Mucosa of stomach (tissue), 1 donor: ENCODE results near the gene LBR.

ENCODE experiments used
- H3K27me3 ChIP-seq: one replicate; pipeline ENCODE4 v1.7.0; 2013; ENCODE audit warnings: mild to moderate bottlenecking, low read length; ENCODE audit not compliant: control insufficient read depth, insufficient read depth
- H3K36me3 ChIP-seq: one replicate; pipeline ENCODE4 v1.7.0; 2013; ENCODE audit warnings: low read length; ENCODE audit not compliant: control insufficient read depth, insufficient read depth
- H3K4me1 ChIP-seq: one replicate; pipeline ENCODE4 v1.7.0; 2013; ENCODE audit warnings: mild to moderate bottlenecking, low read length; ENCODE audit not compliant: control insufficient read depth, insufficient read depth
- H3K4me3 ChIP-seq: one replicate; pipeline ENCODE4 v1.7.0; 2013; ENCODE audit warnings: low read length
- H3K9ac ChIP-seq: one replicate; pipeline ENCODE4 v1.7.0; 2013; ENCODE audit warnings: mild to moderate bottlenecking, low read length, moderate library complexity
- H3K9me3 ChIP-seq: one replicate; pipeline ENCODE4 v1.7.0; 2013; ENCODE audit warnings: mild to moderate bottlenecking, low read length, moderate library complexity; ENCODE audit not compliant: control insufficient read depth
- donor health status: Pancreatic carcinoma.

Gene LBR

DNA sequence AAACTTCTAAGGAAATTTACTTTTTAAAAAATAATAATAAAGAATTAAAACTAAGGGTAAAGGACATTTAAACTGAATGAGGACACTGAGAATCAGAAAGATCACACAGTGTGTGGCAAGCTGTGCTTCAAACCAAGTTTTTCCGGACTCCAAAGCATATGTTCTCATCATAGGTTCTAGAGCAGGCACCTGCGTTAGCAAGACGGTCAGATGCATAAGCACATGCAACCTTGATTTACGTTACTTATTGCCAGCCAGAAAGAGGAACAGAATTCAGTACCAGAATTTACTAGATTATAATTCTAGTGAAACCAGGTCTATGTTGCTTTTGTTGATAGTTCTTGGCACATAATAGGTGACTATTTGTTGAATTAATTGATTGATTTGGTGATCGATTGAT is 6.2 kb upstream of the LBR start:
- Histone ChIP-seq H3K36me3 (no peaks in the 10 kb centered on the region), H3K4me3 (no peak overlapping the region), H3K27me3 (no peaks in the 10 kb centered on the region), H3K9me3 (no peaks in the 10 kb centered on the region), H3K4me1 (no peaks in the 10 kb centered on the region), H3K9ac (no peak overlapping the region)

GRCh38 chr1:225431081-225431863 is 3.4 kb upstream of the LBR start:
- peaks cover 5% of the 10 kb centered on the region for H3K4me1 ChIP-seq
- H3K27me3 ChIP-seq: no peaks in the 10 kb centered on the region
- no peaks in the 10 kb centered on the region for H3K36me3 ChIP-seq
- H3K9ac ChIP-seq: no peak overlapping the region
- H3K4me3 ChIP-seq: no peak overlapping the region
- H3K9me3 ChIP-seq: no peaks in the 10 kb centered on the region

- no peaks in the 10 kb centered on the region for H3K36me3 ChIP-seq
- no peak overlapping the region for H3K9ac ChIP-seq
- H3K27me3 ChIP-seq: no peaks in the 10 kb centered on the region
- peaks cover 14% of the 10 kb centered on the region for H3K4me1 ChIP-seq
- H3K4me3 ChIP-seq: no peak overlapping the region
- H3K9me3 ChIP-seq: no peaks in the 10 kb centered on the region
Measured at GRCh38 chr1:225430301-225430700, 2.5 kb upstream of the LBR start.

DNA sequence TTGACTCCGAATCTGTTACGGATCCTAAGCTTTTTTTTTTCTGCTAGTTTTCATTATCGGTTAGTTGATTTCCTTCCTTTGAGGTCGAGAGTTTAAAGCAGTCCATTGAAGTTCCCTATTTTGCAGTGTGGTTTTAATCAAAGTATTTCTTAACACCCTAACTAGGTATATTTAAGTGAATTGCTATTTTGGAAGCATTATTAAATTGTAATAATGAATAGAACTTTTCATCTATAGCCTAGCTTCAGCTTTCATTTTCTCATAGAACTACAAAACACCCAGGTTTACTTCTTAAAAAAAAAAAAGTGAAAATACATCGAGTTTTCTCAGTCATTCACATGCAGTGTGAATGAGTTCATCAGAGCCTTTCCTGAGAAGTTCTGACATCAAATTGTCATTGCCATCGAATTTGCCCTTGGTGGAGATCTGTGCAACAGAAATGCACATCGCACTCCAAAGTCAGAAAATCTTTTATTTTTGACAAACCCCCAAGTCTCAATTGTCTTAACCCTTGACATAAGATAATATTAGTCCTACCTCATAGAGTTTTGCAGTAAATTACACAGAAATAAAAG is 1.1 kb upstream of the LBR start:
- no peaks in the 10 kb centered on the region for H3K36me3 ChIP-seq
- no peaks in the 10 kb centered on the region for H3K27me3 ChIP-seq
- no peaks in the 10 kb centered on the region for H3K9me3 ChIP-seq
- H3K4me1 ChIP-seq: peaks cover 16% of the 10 kb centered on the region
- peak overlapping the region; percentile 90 for H3K9ac ChIP-seq
- peak overlapping the region; percentile 43 for H3K4me3 ChIP-seq

- Histone ChIP-seq H3K9ac (peak overlapping the region; percentile 90), H3K4me3 (peak overlapping the region; percentile 43), H3K36me3 (no peaks in the 10 kb centered on the region), H3K9me3 (no peaks in the 10 kb centered on the region), H3K27me3 (no peaks in the 10 kb centered on the region), H3K4me1 (peaks cover 21% of the 10 kb centered on the region)
Measured at GRCh38 chr1:225428068-225428880, 436 bp upstream of the LBR start.

DNA sequence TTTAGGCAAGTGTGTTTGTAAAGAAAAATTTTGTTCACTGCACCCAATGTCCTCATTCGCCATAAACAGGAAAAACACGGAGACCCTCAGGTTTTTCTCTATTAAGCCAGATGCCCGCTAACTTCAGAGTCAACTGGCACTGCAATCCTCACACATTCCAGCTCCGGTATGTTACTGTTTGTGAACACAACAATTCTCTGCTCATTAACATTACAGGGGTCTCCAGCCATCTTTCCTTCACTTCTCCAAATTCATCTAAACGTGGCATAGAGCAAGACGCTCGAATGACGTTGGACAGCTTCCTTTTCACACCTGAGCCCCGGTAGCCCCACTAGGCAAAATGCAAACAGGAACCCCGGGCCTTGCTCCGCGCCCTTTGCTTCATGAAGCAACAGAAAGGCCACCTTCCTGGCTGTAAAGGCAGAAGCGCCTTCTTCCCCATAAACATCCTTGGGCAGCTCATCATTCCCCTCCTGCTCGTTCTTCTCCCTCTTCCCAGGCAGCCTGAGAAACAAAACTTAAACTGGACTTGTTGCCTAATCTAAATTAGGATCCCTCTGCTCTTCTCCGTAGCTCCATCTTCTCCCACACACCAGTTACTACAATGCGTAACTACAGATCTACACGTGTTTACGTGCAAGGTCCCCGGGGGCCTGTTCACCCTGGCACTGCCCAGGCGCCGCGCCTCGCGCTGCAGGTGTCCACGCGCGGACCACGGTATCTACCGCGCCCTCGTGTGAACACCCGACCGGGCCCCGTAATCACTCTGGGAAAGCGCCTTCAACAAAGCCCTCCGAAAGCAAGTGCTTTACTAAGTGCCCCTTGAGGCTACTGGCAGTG is 1.2 kb downstream of the LBR start:
- no peaks in the 10 kb centered on the region for H3K27me3 ChIP-seq
- H3K9ac ChIP-seq: peak overlapping the region; percentile 90
- H3K36me3 ChIP-seq: no peaks in the 10 kb centered on the region
- peaks cover 23% of the 10 kb centered on the region for H3K4me1 ChIP-seq
- no peaks in the 10 kb centered on the region for H3K9me3 ChIP-seq
- peak overlapping the region; percentile 43 for H3K4me3 ChIP-seq

DNA sequence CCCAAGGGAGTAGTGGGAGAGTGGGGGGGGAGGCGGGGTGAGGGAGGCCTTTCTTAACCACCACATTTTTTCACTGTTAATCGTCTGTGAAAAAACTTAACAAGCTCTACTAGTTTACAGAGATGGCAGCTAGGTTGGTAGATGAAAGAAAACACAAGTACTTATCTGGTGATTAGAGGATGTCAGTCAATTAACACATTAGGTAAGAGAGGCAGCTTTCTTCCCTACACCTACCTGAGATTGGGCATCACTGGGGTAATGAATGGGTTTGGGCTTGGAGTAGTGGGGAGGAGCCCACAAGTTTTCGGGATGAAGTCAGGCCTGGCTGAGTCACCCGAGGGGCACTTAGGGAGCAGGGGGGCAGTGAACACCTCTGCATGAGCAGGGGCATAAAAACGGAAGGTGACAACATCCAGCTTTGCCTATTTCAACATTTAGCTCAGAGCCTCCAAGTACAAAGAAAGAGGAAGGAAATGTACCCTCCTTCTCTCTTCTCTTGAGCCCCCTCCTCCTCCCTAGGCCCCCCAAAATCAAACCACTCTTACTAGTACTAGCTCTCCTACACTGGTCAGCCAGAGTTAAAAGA is 2.5 kb downstream of the LBR start:
- H3K9ac ChIP-seq: peak overlapping the region; percentile 24
- H3K9me3 ChIP-seq: no peaks in the 10 kb centered on the region
- H3K4me3 ChIP-seq: no peak overlapping the region
- H3K36me3 ChIP-seq: no peaks in the 10 kb centered on the region
- H3K4me1 ChIP-seq: peaks cover 23% of the 10 kb centered on the region
- H3K27me3 ChIP-seq: no peaks in the 10 kb centered on the region

DNA sequence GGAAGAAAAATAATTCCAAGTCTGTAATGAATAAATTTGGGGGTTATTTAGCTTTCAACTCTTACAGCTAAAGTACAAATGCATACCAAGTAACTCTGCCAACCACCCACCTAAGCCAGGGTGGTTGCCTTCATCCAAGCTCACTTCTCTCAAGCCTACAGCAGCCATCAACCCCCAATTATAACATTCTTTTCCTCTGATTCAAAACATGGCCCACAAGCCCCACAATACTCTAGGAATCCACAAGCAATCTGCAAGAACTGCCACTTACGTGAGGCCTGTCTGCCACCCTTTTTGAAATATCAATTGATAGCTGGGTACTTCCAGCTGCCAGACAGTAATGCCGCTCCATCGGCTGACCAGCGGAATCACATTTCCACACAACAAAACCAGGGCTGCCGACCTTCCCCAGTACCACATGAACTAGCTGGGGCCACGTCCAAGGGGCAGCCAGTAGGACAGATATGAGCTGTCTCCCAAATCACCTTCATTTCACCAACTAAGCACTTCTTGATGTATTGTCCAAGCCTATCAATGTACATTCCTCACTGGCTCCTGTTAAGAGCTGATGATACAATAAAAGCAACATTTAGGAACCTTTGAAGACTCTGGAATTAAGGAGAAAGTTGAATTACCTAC is 3.2 kb downstream of the LBR start:
- Histone ChIP-seq H3K36me3 (no peaks in the 10 kb centered on the region), H3K27me3 (no peaks in the 10 kb centered on the region), H3K4me3 (no peak overlapping the region), H3K9me3 (no peaks in the 10 kb centered on the region), H3K9ac (peak overlapping the region; percentile 24), H3K4me1 (peaks cover 23% of the 10 kb centered on the region)

DNA sequence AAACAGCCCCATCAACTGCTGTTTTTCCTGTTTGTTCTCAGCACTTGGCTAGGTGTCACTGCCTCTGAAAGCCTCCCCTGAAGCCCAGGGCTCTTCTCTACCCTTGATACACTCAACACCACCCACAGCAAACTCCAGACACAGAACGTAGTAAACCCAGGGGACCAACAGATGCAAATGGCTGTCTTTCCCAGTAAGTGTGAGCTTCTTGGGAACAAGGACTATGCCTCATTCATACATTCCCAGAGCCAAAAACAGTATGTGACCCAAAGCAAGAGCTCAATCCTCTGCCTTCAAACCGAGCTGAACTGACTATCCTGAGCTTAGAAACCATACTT is 4.4 kb downstream of the LBR start:
- no peak overlapping the region for H3K9ac ChIP-seq
- peaks cover 23% of the 10 kb centered on the region for H3K4me1 ChIP-seq
- H3K27me3 ChIP-seq: no peaks in the 10 kb centered on the region
- H3K4me3 ChIP-seq: no peak overlapping the region
- H3K36me3 ChIP-seq: peaks cover 7% of the 10 kb centered on the region
- no peaks in the 10 kb centered on the region for H3K9me3 ChIP-seq

DNA sequence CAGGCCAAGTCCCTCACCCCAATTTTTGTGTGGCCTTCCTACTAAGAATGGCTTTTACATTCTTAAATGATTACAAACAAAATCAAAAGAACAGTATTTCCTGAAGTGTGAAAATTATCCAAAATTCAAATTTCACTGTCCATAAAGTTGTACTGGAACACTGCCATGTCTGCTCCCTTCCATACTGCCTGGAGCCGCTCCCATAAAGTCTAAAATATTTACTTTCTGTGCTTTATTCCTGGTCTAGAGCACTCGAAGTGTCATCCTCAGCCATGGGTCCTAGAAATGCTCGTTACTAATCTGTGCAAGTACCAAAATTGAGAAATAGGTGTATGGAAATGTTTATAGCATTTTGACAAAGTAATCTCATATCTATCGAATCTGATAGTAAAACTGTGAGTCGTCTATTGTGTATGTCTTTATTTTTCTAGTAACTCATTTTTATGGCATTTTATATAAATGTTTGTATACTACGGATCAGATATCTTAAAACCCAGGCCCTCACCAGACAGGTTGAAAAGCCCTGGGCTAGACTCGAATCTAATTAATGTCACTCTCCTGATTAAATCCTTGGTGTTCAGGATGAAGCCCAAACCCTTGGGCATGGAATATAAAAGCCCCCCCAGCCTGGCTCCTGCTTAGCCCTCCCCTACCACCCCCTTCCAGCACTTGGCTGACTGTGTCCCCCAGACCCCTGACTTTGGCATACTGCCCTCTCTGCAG is 4.9 kb downstream of the LBR start:
- Histone ChIP-seq H3K27me3 (no peaks in the 10 kb centered on the region), H3K4me1 (peaks cover 23% of the 10 kb centered on the region), H3K9ac (no peak overlapping the region), H3K36me3 (peaks cover 7% of the 10 kb centered on the region), H3K4me3 (no peak overlapping the region), H3K9me3 (no peaks in the 10 kb centered on the region)
